AG04450 (cell line): ENCODE measurements around the gene TRIM25. TPM values are rescaled to one million over a fixed set of nuclear protein-coding genes. Genes with fewer than 3 reads are reported as not detected.

Experiments used
- CTCF ChIA-PET: fragments of 300-600, 350-600 bp; formaldehyde crosslinking; extraction: SDS; loops from one replicate; lab custom pipeline; 2022; ENCODE audit warnings: antibody characterized with exemption, inconsistent platforms; lab: Charles Lee
- POLR2A ChIA-PET: fragments of 350-600 bp; formaldehyde crosslinking; extraction: SDS; loops from one replicate; lab custom pipeline; 2021; ENCODE audit warnings: antibody characterized with exemption, inconsistent platforms; lab: Yijun Ruan, JAX
- DNase-seq: peaks from one replicate; pipeline ENCODE4 v3.0.0-alpha.2; 2011; ENCODE audit warnings: low read depth, low spot score
- H3K27ac ChIP-seq: one replicate; pipeline ENCODE4 v1.5.1; 2012; ENCODE audit warnings: low read depth, low read length, control low read depth
- H3K27me3 ChIP-seq: one replicate; pipeline ENCODE4 v1.6.0; 2012; ENCODE audit warnings: low read length; ENCODE audit not compliant: control insufficient read depth, insufficient read depth
- H3K4me3 ChIP-seq: 2 replicates; pipeline ENCODE4 v1.5.1; 2011; ENCODE audit warnings: mild to moderate bottlenecking, low read depth, low read length, control low read depth
- H3K9me3 ChIP-seq: 2 replicates; pipeline ENCODE4 v1.5.1; 2012; ENCODE audit warnings: low read length; ENCODE audit not compliant: control insufficient read depth, insufficient read depth
- polyA plus RNA-seq: library from polyadenylated mRNA; depleted of rRNA; stranded (reverse); fragments of >200 nt; gene quantifications from 2 replicates; pipeline ENCODE4 v1.2.3, GENCODE V29; 2011
- TF ChIP-seq, protein P1 (sequence below): IDR thresholded peaks from 2 replicates; pipeline ENCODE4 v1.5.1; 2011; ENCODE audit warnings: low read depth, low read length, control low read depth, inconsistent platforms

Gene TRIM25
- polyA plus RNA-seq, 1 experiment, result 58.2 TPM

DNA sequence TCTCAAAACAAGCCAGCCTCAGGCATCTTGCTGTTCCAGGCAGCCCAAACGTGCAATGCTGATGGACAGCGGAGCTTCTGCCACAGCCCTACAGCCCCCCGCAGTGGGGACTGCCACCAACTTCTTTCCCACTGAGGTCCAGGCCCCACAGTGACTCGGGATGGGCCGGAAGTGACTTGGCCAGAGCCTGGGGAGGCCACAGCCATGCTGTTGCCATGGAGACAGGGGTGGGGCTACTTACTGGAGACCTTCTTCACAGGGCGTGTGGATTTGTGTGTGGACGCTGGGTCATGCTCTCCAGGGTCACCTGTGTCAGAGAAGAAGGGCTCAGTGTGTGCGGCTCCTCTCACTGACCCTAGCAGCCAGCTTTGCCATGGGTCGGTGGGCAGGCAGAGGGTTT, 15.0 kb downstream of the TRIM25 start:
- DNase-seq, result no peak
- Histone ChIP-seq H3K9me3 (no peaks in the 10 kb centered on the region; the same call in 1 of the 2 replicates), H3K27me3 (no peaks in the 10 kb centered on the region), H3K4me3 (no peak overlapping the region), H3K27ac (no peak overlapping the region)
- POLR2A ChIA-PET, result interaction anchor here (0.5 kb wide), 1 partner anchor 15 kb away, joined by 3 read pairs; the partner anchor contains the start of gene TRIM25
- CTCF ChIA-PET, result no interaction called here
- TF ChIP-seq, protein P1, sequence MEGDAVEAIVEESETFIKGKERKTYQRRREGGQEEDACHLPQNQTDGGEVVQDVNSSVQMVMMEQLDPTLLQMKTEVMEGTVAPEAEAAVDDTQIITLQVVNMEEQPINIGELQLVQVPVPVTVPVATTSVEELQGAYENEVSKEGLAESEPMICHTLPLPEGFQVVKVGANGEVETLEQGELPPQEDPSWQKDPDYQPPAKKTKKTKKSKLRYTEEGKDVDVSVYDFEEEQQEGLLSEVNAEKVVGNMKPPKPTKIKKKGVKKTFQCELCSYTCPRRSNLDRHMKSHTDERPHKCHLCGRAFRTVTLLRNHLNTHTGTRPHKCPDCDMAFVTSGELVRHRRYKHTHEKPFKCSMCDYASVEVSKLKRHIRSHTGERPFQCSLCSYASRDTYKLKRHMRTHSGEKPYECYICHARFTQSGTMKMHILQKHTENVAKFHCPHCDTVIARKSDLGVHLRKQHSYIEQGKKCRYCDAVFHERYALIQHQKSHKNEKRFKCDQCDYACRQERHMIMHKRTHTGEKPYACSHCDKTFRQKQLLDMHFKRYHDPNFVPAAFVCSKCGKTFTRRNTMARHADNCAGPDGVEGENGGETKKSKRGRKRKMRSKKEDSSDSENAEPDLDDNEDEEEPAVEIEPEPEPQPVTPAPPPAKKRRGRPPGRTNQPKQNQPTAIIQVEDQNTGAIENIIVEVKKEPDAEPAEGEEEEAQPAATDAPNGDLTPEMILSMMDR, result no peak

DNA sequence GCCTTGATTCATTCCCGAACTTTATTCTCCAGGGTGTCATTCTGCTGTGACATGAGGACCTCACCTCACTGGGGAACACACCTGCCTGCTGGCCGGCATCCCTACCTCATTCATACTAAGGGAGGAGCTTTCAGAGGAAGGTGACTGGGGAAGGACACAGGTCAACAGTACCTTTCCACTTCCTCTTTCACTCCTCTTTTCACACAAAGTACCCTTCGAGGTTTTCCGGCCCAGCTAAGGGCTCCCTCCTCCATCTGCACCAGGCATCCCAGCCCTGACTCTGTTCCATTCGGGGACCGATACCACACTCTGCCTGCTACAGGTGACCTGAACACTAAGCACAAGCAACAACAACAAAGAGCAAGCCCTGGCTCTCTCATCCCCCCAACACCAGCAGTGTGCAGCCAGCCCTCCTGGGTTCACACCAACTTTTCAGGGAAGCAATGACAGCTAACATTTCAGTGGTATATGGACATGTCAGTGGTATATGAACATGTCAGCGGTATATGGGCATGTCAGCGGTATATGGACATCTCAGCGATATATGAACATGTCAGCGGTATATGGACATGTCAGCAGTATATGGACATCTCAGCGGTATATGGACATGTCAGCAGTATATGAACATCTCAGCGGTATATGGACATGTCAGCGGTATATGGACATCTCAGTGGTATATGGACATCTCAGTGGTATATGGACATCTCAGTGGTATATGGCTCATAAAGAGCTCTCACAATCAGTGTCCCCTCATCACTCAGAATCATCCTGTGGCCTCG, 16.0 kb downstream of the TRIM25 start:
- TF ChIP-seq, protein P1, result no peak
- H3K27me3 ChIP-seq, result no peaks in the 10 kb centered on the region
- H3K9me3 ChIP-seq, result no peaks in the 10 kb centered on the region; the same call in 1 of the 2 replicates
- no peak for DNase-seq
- H3K27ac ChIP-seq, result no peak overlapping the region
- no peak overlapping the region for H3K4me3 ChIP-seq
- ChIA-PET CTCF (no interaction called here), POLR2A (no interaction called here)

DNA sequence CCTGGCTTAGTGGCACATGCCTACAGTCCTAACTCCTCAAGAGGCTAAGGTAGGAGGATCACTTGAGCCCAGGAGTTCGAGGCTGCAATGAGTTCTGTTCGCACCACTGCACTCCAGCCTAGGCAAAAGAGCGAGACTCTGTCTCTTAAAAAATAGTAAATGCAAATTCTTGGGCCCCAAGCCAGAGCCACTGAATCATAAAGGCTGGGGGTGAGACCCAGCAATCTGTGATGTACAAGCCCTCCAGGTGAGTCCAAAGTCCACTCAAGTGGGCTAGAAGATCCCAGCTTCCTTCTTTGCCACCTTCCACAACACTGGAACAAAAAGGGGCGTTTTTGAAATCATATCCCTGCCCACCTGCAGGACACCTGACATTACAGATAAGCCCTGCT, 16.9 kb downstream of the TRIM25 start:
- Histone ChIP-seq H3K9me3 (no peaks in the 10 kb centered on the region; the same call in 1 of the 2 replicates), H3K27ac (no peak overlapping the region), H3K4me3 (no peak overlapping the region), H3K27me3 (no peaks in the 10 kb centered on the region)
- DNase-seq, result no peak
- ChIA-PET CTCF (interaction anchor here (0.7 kb wide), 1 partner anchor 14 kb away, joined by 4 read pairs; no protein-coding TSS in a partner anchor), POLR2A (interaction anchor here (0.6 kb wide), 1 partner anchor 987 kb away, joined by 3 read pairs; no protein-coding TSS in a partner anchor)
- TF ChIP-seq, protein P1, result no peak

DNA sequence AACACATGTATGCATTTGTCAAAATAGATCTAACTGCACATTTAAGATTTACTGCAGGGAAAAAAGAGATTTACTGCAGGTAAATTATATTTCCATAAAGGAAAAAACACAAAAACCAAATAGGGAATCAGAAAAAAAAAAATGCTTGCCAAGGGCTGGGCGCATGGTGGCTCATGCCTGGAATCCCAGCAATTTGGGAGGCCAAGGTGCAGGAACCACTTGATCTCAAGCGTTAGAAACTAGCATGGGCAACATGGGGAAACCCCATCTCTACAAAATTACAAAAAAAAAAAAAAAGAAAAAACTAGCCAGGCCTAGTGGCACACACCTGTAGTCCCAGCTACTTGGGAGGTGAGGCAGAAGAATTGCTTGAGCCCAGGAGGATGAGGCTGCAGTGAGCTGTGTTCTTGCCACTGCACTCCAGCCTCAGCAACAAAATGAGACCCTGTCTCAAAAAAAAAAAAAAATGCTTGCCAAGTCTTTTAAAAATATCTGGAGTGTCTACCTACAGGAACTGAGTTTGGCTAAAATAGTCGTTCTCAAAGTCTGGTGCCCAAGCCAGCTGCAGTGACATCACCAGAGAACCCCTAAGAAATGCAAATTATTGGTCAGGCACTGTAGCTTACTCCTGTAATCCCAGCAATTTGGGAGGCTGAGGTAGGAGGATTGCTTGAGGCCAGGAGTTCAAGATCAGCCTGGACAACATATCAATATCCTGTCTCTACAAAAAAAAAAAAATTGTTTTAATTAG, 17.5 kb downstream of the TRIM25 start:
- Histone ChIP-seq H3K27ac (no peak overlapping the region), H3K4me3 (no peak overlapping the region), H3K9me3 (no peaks in the 10 kb centered on the region; the same call in 1 of the 2 replicates), H3K27me3 (no peaks in the 10 kb centered on the region)
- ChIA-PET POLR2A (interaction anchor here (0.6 kb wide), 1 partner anchor 988 kb away, joined by 3 read pairs; no protein-coding TSS in a partner anchor), CTCF (interaction anchor here (0.7 kb wide), 1 partner anchor 15 kb away, joined by 4 read pairs; no protein-coding TSS in a partner anchor)
- DNase-seq, result no peak
- TF ChIP-seq, protein P1, result no peak
